BE2C (cell line): ENCODE measurements around the gene TGM4.

Source experiments
- DNase-seq: peaks from one replicate; pipeline ENCODE4 v3.0.0-alpha.2; 2020
- H3K27me3 ChIP-seq: fragments of 250-450 bp; sonication (Bioruptor Pico); 2 replicates; pipeline ENCODE4 v1.5.1; 2020; ENCODE audit warnings: mild to moderate bottlenecking
- H3K36me3 ChIP-seq: fragments of 250-450 bp; sonication (Bioruptor Pico); 2 replicates; pipeline ENCODE4 v1.5.1; 2020; ENCODE audit warnings: mild to moderate bottlenecking
- H3K4me1 ChIP-seq: fragments of 250-450 bp; sonication (Bioruptor Pico); 2 replicates; pipeline ENCODE4 v1.5.1; 2020
- H3K4me3 ChIP-seq: 2 replicates; pipeline ENCODE4 v1.5.1; 2011; ENCODE audit warnings: low read depth, low read length
- H3K9me3 ChIP-seq: fragments of 250-450 bp; sonication (Bioruptor Pico); 2 replicates; pipeline ENCODE4 v1.5.1; 2020
- CTCF ChIP-seq: IDR thresholded peaks from 2 replicates; pipeline ENCODE4 v1.5.1; 2012; ENCODE audit warnings: mild to moderate bottlenecking, low read depth, low read length

TGM4 gene

GRCh38 chr3:44962621-44963393 lies 88.4 kb downstream of the TGM4 start:
- DNase-seq = no peak
- no peak for TF ChIP-seq CTCF
- Histone ChIP-seq H3K9me3 (no peaks in the 10 kb centered on the region), H3K4me1 (no peaks in the 10 kb centered on the region), H3K27me3 (no peaks in the 10 kb centered on the region), H3K36me3 (no peaks in the 10 kb centered on the region), H3K4me3 (no peak overlapping the region)

- Histone ChIP-seq H3K4me1 (no peaks in the 10 kb centered on the region), H3K36me3 (no peaks in the 10 kb centered on the region), H3K9me3 (no peaks in the 10 kb centered on the region), H3K27me3 (no peaks in the 10 kb centered on the region), H3K4me3 (no peak overlapping the region)
- TF ChIP-seq CTCF = no peak
- DNase-seq = no peak
Observed at GRCh38 chr3:44963571-44964325, 89.3 kb downstream of the TGM4 start.
